ENCODE measurements around the gene TRRAP.

TRRAP gene

GRCh38 chr7:99050971-99051370 is 172.6 kb downstream of the TRRAP start:
- Histone ChIP-seq H3K9me3 (ENCODE audit: control insufficient read depth in 2 of 2, low read length in 2 of 2) (no peaks in the 10 kb centered on the region), H3K27me3 (ENCODE audit: control insufficient read depth in 1 of 2, insufficient read depth in 2 of 2, low read length in 2 of 2) (no peaks in the 10 kb centered on the region), H3K4me1 (ENCODE audit: control insufficient read depth, insufficient read depth, low read length) (no peaks in the 10 kb centered on the region), H3K27ac (ENCODE audit: low read length) (no peak overlapping the region), H3K4me3 (ENCODE audit: low read length in 2 of 2) (no peak overlapping the region), H3K9ac (ENCODE audit: low read length in 2 of 2) (no peak overlapping the region), H3K36me3 (ENCODE audit: control insufficient read depth in 2 of 2, insufficient read depth in 2 of 2, low read length in 2 of 2) (peaks cover 55% of the 10 kb centered on the region in 2 donors)

GRCh38 chr7:99054781-99055180 is 176.4 kb downstream of the TRRAP start:
- H3K4me1 ChIP-seq (ENCODE audit: control insufficient read depth, insufficient read depth, low read length) = no peaks in the 10 kb centered on the region
- H3K9me3 ChIP-seq (ENCODE audit: control insufficient read depth in 2 of 2, low read length in 2 of 2) = no peaks in the 10 kb centered on the region
- no peak overlapping the region for H3K4me3 ChIP-seq (ENCODE audit: low read length in 2 of 2)
- H3K27me3 ChIP-seq (ENCODE audit: control insufficient read depth in 1 of 2, insufficient read depth in 2 of 2, low read length in 2 of 2) = no peaks in the 10 kb centered on the region
- peaks cover 42 to 45% of the 10 kb centered on the region in 2 donors for H3K36me3 ChIP-seq (ENCODE audit: control insufficient read depth in 2 of 2, insufficient read depth in 2 of 2, low read length in 2 of 2)
- H3K27ac ChIP-seq (ENCODE audit: low read length) = no peak overlapping the region
- H3K9ac ChIP-seq (ENCODE audit: low read length in 2 of 2) = no peak overlapping the region

- Histone ChIP-seq H3K4me3 (ENCODE audit: low read length in 2 of 2) (no peak overlapping the region), H3K9ac (ENCODE audit: low read length in 2 of 2) (no peak overlapping the region), H3K27ac (ENCODE audit: low read length) (no peak overlapping the region), H3K9me3 (ENCODE audit: control insufficient read depth in 2 of 2, low read length in 2 of 2) (no peaks in the 10 kb centered on the region), H3K36me3 (ENCODE audit: control insufficient read depth in 2 of 2, insufficient read depth in 2 of 2, low read length in 2 of 2) (peaks cover 6 to 9% of the 10 kb centered on the region in 2 donors), H3K4me1 (ENCODE audit: control insufficient read depth, insufficient read depth, low read length) (no peaks in the 10 kb centered on the region), H3K27me3 (ENCODE audit: control insufficient read depth in 1 of 2, insufficient read depth in 2 of 2, low read length in 2 of 2) (no peaks in the 10 kb centered on the region)
These were observed 182.9 kb downstream of the TRRAP start for GRCh38 chr7:99061001-99061776.

Data from stomach smooth muscle (tissue), 2 donors.